ENCODE measurements around the gene PIGV. TPM values are rescaled to one million over a fixed set of nuclear protein-coding genes. Genes with fewer than 3 reads are reported as not detected.

PIGV gene
- total RNA-seq, 2 experiments from 2014 or later: 10.3 to 18.0 TPM

GRCh38 chr1:26767714-26768113, 20.0 kb upstream of the PIGV start:
- TF ChIP-seq EZH2phosphoT487 (IDR thresholded peaks at IDR 0.05; ENCODE audit: borderline replicate concordance, low read depth, low read length) (no peak), CTCF (conservative IDR thresholded peaks at IDR 0.05; ENCODE audit: low read length) (no peak)
- Histone ChIP-seq H2AFZ (ENCODE audit: low read length) (no peak overlapping the region), H3K4me1 (ENCODE audit: insufficient read depth, low read length, poor library complexity, severe bottlenecking) (no peaks in the 10 kb centered on the region), H3K4me3 (ENCODE audit: low read depth, low read length, poor library complexity, severe bottlenecking) (no peak overlapping the region), H3K36me3 (ENCODE audit: insufficient read depth, low read length) (peaks cover 98% of the 10 kb centered on the region), H3K9me2 (ENCODE audit: insufficient read depth, low read length) (no peaks in the 10 kb centered on the region), H4K20me1 (ENCODE audit: insufficient read depth, low read length) (no peaks in the 10 kb centered on the region), H3K27ac (ENCODE audit: low read depth, low read length, poor library complexity, severe bottlenecking) (no peak overlapping the region), H3K4me2 (ENCODE audit: low read length) (no peak overlapping the region), H3K9me3 (ENCODE audit: low read length) (no peaks in the 10 kb centered on the region), H3K79me2 (ENCODE audit: insufficient read depth, low read depth, low read length) (no peaks in the 10 kb centered on the region)
- BruUV-seq (replicated peaks): no TSS peak
- no peak for DNase-seq (ENCODE audit: low spot score)
- intact Hi-C loops (cut with micrococcal nuclease; ENCODE audit: unreplicated experiment): no loop called here
- CTCF ChIA-PET (ENCODE audit: unreplicated experiment): no interaction called here
- POLR2A ChIA-PET: interaction anchor here (1.0 kb wide), 1 partner anchor 22 kb away, joined by 3 read pairs; no protein-coding TSS in a partner anchor

DNA sequence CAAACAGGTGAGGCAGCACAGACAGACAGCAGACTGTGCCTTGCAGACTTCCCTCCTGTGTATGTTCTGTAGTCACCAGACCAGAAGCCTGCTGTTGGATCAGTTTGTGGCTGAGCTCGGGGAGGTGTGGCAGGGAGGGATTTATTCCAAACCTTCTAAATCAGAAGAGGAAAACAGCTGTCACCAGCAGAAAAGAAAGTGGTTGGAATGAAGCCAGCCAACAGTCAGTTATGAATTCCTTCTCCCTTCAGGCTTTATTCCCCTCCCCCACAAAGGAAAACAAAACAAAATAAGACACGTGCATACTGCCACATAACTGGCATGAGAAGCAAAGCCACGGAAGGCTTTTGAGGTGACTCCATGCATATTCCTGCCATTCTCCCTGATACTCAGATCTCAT, 19.0 kb upstream of the PIGV start:
- H3K27ac ChIP-seq (ENCODE audit: low read depth, low read length, poor library complexity, severe bottlenecking): no peak overlapping the region

More for the DNA sequence above, 19.0 kb upstream of the PIGV start:
- peaks cover 99% of the 10 kb centered on the region for H3K36me3 ChIP-seq (ENCODE audit: insufficient read depth, low read length)
- ChIA-PET CTCF (ENCODE audit: unreplicated experiment) (no interaction called here), POLR2A (interaction anchor here (0.6 kb wide), 1 partner anchor 166 kb away, joined by 3 read pairs; no protein-coding TSS in a partner anchor)
- H3K4me3 ChIP-seq (ENCODE audit: low read depth, low read length, poor library complexity, severe bottlenecking): no peak overlapping the region
- H3K9me2 ChIP-seq (ENCODE audit: insufficient read depth, low read length): no peaks in the 10 kb centered on the region
- intact Hi-C loops (cut with micrococcal nuclease; ENCODE audit: unreplicated experiment): no loop called here
- no peak overlapping the region for H3K4me2 ChIP-seq (ENCODE audit: low read length)
- H3K4me1 ChIP-seq (ENCODE audit: insufficient read depth, low read length, poor library complexity, severe bottlenecking): no peaks in the 10 kb centered on the region
- H3K9me3 ChIP-seq (ENCODE audit: low read length): no peaks in the 10 kb centered on the region
- H2AFZ ChIP-seq (ENCODE audit: low read length): no peak overlapping the region
- no peaks in the 10 kb centered on the region for H3K79me2 ChIP-seq (ENCODE audit: insufficient read depth, low read depth, low read length)
- no peaks in the 10 kb centered on the region for H4K20me1 ChIP-seq (ENCODE audit: insufficient read depth, low read length)
- TF ChIP-seq EZH2phosphoT487 (IDR thresholded peaks at IDR 0.05; ENCODE audit: borderline replicate concordance, low read depth, low read length): no peak
- no peak for TF ChIP-seq CTCF (conservative IDR thresholded peaks at IDR 0.05; ENCODE audit: low read length)
- no TSS peak for BruUV-seq (replicated peaks)
- no peak for DNase-seq (ENCODE audit: low spot score)
